Psoas muscle (tissue), 8 donors: Measurements from ENCODE around the gene MRPL28. TPM values are rescaled to one million over a fixed set of nuclear protein-coding genes. Genes with fewer than 3 reads are reported as not detected.

Source experiments
- ATAC-seq, 4 donors: fragments of 200-7000 bp; cut with Tn5 transposase; one replicate each; pipeline ENCODE4 v1.9.1; 2020; ENCODE audit warnings: moderate library complexity in 3 of 4, mild to moderate bottlenecking in 2 of 4
- DNase-seq, 2 donors: peaks; one replicate each; pipeline ENCODE4 v3.0.0-alpha.2; 2020
- H3K27ac ChIP-seq: fragments of 200-600 bp; one replicate; pipeline ENCODE4 v1.8.0; 2022
- H3K27me3 ChIP-seq, 3 donors: fragments of 200-600 bp in 1 of 3; one replicate each; pipeline versions ENCODE4 v1.6.1 to v1.8.0; 2013 to 2022; ENCODE audit warnings: low read length in 2 of 3, mild to moderate bottlenecking in 2 of 3, moderate library complexity in 1 of 3; ENCODE audit not compliant: insufficient read depth in 3 of 3
- H3K36me3 ChIP-seq, 2 donors: fragments of 200-600 bp in 1 of 2; one replicate each; pipeline versions ENCODE4 v1.6.1 to v1.8.0; 2013 to 2022; ENCODE audit warnings: low read depth in 1 of 2, mild to moderate bottlenecking in 1 of 2, moderate library complexity in 1 of 2; ENCODE audit not compliant: insufficient read depth in 1 of 2
- H3K4me1 ChIP-seq: fragments of 200-600 bp; one replicate; pipeline ENCODE4 v1.8.0; 2022
- H3K4me3 ChIP-seq: fragments of 200-600 bp; one replicate; pipeline ENCODE4 v1.8.0; 2022; ENCODE audit warnings: mild to moderate bottlenecking
- H3K9me3 ChIP-seq: fragments of 200-600 bp; one replicate; pipeline ENCODE4 v1.8.0; 2022
- CTCF ChIP-seq: fragments of 200-600 bp; IDR thresholded peaks from one replicate; pipeline ENCODE4 v1.8.0; 2022; ENCODE audit warnings: antibody characterized with exemption
- WGBS, 3 donors: extraction: QIAGEN DNeasy Blood & Tissue Kit; methylation state at CpG; one replicate each; pipeline versions ENCODE4 v1.1.6 to v1.1.7; 2013; 5-methylcytosine and 5-hydroxymethylcytosine counted together
- intact Hi-C, 2 donors: fragments of 100-400 bp; cut with DNase I; formaldehyde crosslinking; loops; one replicate each; pipeline versions ENCODE4 v1.11.0 to v1.14.2; 2022
- polyA plus RNA-seq, 3 donors: library from polyadenylated mRNA; stranded (reverse); fragments of 200-250 nt; gene quantifications; one replicate each; pipeline ENCODE4 v1.2.3, GENCODE V29; 2013
- total RNA-seq, 4 donors: library from RNA; stranded (reverse); fragmentation: NEBNext Ultra II Directional in 2 of 4; extraction: Animal tissue kit (Norgen Biotek cat#: 25700) in 2 of 4; gene quantifications; one replicate each; pipeline versions ENCODE4 v1.2.1 to v1.2.4, GENCODE V29; 2021 to 2023
- donor health status: healthy with polysubstance abuse.
- donor health status: DM: no; HTN: no; CAD: no; lungs with moderate emphysema.
- donor health status: Bipolar disorder and iron deficiency.
- donor health status: healthy.
- donor health status: DM: yes; HTN: yes; CAD: no.
- donor health status: DM: no; HTN: no; CAD: no.
- donor health status: DM: no; HTN: no; CAD: no.
- donor health status: DM: yes; HTN: yes; CAD: no.

The MRPL28 gene
- total and polyA plus RNA-seq, 7 donors, result 55.4 to 126 (median 67.1) TPM

GRCh38 chr16:340370-341091 is 29.8 kb downstream of the MRPL28 start:
- WGBS, 3 donors, result 91 to 94% (median 93%) methylated on average over 23 of the region's 23 CpGs
- no peak for ATAC-seq
- no peaks in the 10 kb centered on the region for H3K9me3 ChIP-seq
- H3K27me3 ChIP-seq, result no peaks in the 10 kb centered on the region
- TF ChIP-seq CTCF, result no peak
- H3K27ac ChIP-seq, result no peak overlapping the region
- DNase-seq, result no peak
- peaks cover 11% of the 10 kb centered on the region for H3K4me1 ChIP-seq
- peaks cover 0 to 11% of the 10 kb centered on the region in 2 donors for H3K36me3 ChIP-seq
- intact Hi-C loops, result loop anchor here in 1 of 2 donors (2.0 kb wide), 1 partner anchor 58 kb away; the partner anchor contains the start of gene PDIA2
- no peak overlapping the region for H3K4me3 ChIP-seq

GRCh38 chr16:339680-340079 is 30.7 kb downstream of the MRPL28 start:
- Histone ChIP-seq H3K4me1 (peaks cover 11% of the 10 kb centered on the region), H3K9me3 (no peaks in the 10 kb centered on the region), H3K36me3 (peaks cover 0 to 4% of the 10 kb centered on the region in 2 donors), H3K4me3 (no peak overlapping the region), H3K27ac (no peak overlapping the region), H3K27me3 (no peaks in the 10 kb centered on the region)
- ATAC-seq (no peak), DNase-seq (no peak)
- intact Hi-C loops, result loop anchor here in 1 of 2 donors (2.0 to 5.0 kb wide), 2 partner anchors 57 to 102 kb away; partner anchors contain the start of gene PDIA2
- WGBS, 3 donors, result 83 to 90% (median 88%) methylated on average over 5 of the region's 5 CpGs
- no peak for TF ChIP-seq CTCF

- no peak overlapping the region for H3K27ac ChIP-seq
- no peak for TF ChIP-seq CTCF
- no peak for DNase-seq
- H3K36me3 ChIP-seq, result no peaks in the 10 kb centered on the region
- H3K4me1 ChIP-seq, result peaks cover 11% of the 10 kb centered on the region
- H3K9me3 ChIP-seq, result no peaks in the 10 kb centered on the region
- H3K27me3 ChIP-seq, result no peaks in the 10 kb centered on the region
- H3K4me3 ChIP-seq, result no peak overlapping the region
- intact Hi-C loops, result loop anchor here in 1 of 2 donors (5.0 kb wide), 1 partner anchor 101 kb away; no protein-coding TSS in a partner anchor
- ATAC-seq, result peak in 3 of 4 donors; percentile 19 to 32 (median 25)
- 52 to 73% (median 57%) methylated on average over 21 of the region's 21 CpGs for WGBS, 3 donors
Measured at GRCh38 chr16:337975-338575, 32.3 kb downstream of the MRPL28 start.

GRCh38 chr16:337437-337836 is 32.9 kb downstream of the MRPL28 start:
- 25 to 31% (median 29%) methylated on average over 10 of the region's 10 CpGs for WGBS, 3 donors
- DNase-seq, result no peak
- H3K27ac ChIP-seq, result no peak overlapping the region
- intact Hi-C loops, result loop anchor here in 1 of 2 donors (5.0 kb wide), 1 partner anchor 100 kb away; no protein-coding TSS in a partner anchor
- TF ChIP-seq CTCF, result no peak
- no peak overlapping the region for H3K4me3 ChIP-seq
- H3K4me1 ChIP-seq, result peaks cover 11% of the 10 kb centered on the region
- H3K27me3 ChIP-seq, result no peaks in the 10 kb centered on the region
- no peaks in the 10 kb centered on the region for H3K36me3 ChIP-seq
- H3K9me3 ChIP-seq, result no peaks in the 10 kb centered on the region
- ATAC-seq, result peak; percentile 69 to 85 (median 80)
